CD1c-positive myeloid dendritic cell (primary cell): Measurements from ENCODE around the gene FBXO46.
A peak's percentile ranks its signal among the peaks of the same experiment; 100 is the strongest.
"Not testable (repeated sequence)": the region's sequence is repeated elsewhere in the genome, so short reads cannot be mapped to it uniquely, and the experiment has no call there.

Experiments used
- DNase-seq: peaks from one replicate; pipeline ENCODE4 v3.0.0-alpha.2; 2016; ENCODE audit errors: extremely low spot score

Gene FBXO46

DNA sequence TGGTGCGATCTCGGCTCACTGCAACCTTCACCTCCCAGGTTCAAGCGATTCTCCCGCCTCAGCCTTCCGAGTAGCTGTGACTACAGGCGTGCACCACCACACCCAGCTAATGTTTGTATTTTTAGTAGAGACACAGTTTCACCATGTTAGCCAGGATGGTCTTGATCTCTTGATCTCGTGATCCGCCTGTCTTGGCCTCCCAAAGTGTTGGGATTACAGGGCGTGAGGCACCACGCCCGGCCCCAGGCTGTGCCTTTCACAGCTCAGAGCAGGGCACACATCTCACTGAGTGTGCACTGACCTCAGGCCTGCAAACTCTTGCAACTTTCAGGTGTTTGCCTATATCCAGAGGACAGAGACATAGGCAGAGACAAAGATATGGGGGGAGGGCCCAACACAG is 45.7 kb downstream of the FBXO46 start:
- not testable (repeated sequence) for DNase-seq

DNA sequence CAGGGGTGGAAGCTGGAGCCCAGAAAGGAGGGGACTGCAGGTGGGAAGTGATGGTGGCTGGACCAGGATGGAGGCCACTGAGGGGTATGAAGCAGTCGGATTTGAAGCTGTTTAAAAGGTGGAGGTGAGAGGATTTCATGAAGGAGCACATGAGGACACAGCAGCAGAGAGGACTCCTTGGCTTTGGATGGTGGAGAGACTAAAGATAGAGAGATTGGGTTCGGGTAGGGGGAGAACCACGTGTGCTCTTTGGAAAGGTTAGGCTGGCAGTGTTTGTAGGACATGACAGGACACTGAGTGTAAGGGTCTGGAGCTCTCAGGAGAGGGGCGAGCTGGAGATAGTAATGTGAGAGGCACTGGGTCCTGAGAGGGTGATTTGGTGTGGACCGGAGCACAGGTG is 47.8 kb downstream of the FBXO46 start:
- no peak for DNase-seq

- DNase-seq: no peak
Observed at GRCh38 chr19:45682117-45682516, 48.6 kb downstream of the FBXO46 start.

DNA sequence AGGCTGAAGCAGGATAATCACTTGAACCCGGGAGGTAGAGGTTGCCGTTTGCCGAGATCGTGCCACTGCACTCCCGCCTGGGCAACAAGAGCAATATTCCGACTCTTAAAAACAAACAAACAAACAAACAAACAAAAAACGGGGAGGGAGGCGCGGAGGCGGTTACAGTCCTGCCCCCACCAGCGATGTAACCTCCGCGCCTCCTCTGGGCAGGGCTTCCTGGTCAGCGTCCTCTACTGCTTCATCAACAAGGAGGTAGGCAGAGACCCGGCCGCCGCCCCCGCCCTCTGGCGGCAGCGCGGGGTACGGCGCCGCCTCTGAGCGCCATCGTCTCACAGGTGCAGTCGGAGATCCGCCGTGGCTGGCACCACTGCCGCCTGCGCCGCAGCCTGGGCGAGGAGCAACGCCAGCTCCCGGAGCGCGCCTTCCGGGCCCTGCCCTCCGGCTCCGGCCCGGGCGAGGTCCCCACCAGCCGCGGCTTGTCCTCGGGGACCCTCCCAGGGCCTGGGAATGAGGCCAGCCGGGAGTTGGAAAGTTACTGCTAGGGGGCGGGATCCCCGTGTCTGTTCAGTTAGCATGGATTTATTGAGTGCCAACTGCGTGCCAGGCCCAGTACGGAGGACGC is 49.2 kb downstream of the FBXO46 start:
- DNase-seq: peak; percentile 87

DNA sequence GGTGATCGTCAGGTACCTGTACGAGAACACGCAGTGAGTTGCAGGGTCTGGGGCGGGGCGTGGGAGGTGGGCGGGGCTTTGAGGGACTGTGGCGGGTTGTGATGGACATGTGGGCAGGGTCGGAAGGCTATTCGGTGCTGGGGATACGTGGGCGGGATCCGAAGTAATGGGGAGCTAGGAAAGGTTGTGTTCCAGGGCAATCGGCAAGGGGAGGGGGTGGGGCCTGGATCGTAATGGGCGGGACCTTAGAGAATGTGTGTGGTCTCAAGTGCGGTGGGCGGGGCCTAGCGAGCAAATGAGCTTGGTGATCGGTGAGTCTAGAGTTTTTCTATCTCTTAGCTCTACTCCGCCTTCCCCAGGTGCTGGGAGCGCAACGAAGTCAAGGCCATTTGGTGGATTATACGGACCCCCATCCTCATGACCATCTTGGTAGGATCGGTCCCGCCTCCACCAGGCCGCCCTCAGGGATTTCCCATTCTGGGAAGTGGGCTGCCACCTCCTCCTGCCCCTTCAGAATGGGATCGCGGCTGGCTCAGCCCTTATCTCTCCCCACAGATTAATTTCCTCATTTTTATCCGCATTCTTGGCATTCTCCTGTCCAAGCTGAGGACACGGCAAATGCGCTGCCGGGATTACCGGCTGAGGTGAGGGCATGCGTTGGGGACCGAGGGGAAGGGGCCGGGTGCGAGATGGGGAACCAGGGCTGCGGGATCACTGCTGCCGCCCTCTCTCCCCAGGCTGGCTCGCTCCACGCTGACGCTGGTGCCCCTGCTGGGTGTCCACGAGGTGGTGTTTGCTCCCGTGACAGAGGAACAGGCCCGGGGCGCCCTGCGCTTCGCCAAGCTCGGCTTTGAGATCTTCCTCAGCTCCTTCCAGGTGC is 53.1 kb downstream of the FBXO46 start:
- peak; percentile 59 for DNase-seq

GRCh38 chr19:45676851-45677263 is 53.8 kb downstream of the FBXO46 start:
- DNase-seq: peak; percentile 31

- no peak for DNase-seq
Observed at GRCh38 chr19:45674946-45675345, 55.8 kb downstream of the FBXO46 start.

DNA sequence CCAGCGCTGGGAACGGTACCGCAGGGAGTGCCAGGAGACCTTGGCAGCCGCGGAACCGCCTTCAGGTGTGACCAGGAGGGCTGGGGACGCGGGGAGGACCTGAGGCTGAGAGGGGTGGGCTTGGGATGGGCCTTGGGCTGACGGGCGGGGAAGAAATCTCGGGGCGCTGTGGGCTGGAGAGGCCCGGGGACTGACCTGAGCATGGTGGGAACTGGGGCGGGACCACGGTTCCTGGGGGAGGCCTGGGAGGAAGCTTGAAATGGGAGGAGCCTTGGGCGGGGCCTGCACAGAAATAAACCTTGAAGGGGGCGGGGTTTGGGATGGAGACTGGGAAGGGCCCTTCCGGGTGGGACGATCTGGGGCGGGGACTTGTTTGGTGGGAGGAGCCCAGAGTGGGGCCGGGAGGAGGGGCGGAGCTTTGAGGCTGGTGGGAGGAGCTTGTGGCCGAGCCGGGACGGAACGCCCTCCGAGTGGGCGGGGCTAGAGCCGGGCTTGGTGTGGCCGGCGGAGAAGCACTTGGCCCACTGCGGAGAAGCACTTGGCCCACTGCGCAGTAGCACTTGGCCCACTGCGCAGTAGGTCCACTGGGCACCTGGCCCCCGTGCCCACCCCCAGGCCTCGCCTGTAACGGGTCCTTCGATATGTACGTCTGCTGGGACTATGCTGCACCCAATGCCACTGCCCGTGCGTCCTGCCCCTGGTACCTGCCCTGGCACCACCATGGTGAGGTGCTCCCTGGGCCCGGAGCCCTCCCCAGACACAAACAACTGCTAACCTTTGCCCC is 59.8 kb downstream of the FBXO46 start:
- peak; percentile 86 for DNase-seq

GRCh38 chr19:45668342-45668871 is 62.3 kb downstream of the FBXO46 start:
- DNase-seq: peak; percentile 68

DNA sequence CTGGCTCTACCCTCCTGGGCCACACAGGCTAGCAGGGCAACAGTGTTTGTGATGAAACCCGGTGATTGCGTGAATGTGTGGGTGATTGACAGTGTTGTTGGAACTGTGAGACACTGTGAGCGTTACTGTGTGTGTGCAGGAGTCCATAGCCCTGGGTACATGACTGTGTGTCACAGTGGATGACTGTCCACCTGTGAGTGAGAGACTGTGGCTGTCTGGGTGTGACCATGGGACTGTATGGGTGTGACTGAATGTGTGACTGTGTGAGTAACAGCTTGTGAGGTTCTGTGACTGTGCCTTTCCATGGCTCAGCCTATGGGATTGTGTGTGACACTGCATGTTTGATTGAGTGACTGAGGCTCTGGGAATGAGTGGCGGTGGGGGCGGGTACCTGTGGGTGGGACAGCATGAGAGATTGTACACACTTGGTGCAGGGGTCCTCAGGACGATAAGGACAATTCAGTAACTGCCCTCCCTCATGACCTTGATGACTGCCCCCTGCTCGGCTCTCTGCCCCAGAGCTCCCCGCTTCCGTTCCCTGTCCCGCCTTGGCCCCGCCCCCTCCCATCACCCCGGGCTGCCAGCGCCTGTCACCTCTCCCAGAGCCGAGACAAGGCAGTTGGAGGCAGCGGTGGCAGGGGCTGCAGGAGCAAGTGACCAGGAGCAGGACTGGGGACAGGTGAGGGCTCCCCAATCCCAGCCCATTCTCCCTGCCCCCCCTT is 62.9 kb downstream of the FBXO46 start, which contains the start of gene GIPR:
Gene GIPR (plus strand): TSS at position 602 of the 722 bp plus-strand sequence. CDS start 1,300 bp downstream, outside the sequence.
- DNase-seq: peak; percentile 71

DNA sequence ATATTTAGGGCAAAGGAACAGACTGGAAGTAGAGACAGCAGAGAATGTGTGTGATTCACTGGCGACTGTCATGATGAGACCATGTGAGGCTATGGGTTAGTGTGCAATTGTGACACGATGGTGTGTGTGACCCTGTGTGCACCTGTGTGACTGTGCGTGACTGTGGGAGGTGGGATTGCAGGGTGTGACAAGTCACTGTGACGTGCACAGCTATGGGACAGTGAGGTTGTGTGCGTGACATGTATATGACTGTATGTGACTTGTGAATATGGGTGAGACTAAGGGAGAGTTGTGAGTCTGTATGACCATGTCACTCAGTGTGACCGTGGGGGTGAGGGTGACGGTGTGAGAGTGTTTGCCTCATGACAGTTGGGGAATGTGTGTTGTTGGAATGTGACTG is 66.1 kb downstream of the FBXO46 start:
- no peak for DNase-seq

GRCh38 chr19:45663800-45664199 is 66.9 kb downstream of the FBXO46 start:
- no peak for DNase-seq

- no peak for DNase-seq
Observed at GRCh38 chr19:45660636-45661035, 70.1 kb downstream of the FBXO46 start.
